ENCODE results near the gene ITPR1.

DNA sequence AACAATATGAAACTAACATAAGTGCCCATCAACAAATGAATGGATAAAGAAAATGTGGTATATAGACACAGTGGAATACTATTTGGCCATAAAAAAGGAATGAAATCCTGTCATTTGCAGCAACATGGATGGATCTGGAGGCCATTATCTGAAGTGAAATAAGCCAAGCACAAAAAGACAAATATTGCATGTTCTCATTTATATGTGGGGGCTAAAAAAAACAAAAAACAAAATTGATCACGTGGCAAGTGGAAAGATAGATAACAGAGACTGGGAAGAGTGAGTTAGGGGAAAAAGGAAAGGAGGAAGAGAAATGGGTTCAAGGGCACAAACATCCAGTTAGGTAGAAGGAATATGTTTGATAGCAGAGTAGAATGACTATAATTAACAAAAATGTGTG is 330.2 kb downstream of the ITPR1 start:
- no peak for TF ChIP-seq RAD21 (conservative IDR thresholded peaks at IDR 0.05)
- TF ChIP-seq, protein P1, sequence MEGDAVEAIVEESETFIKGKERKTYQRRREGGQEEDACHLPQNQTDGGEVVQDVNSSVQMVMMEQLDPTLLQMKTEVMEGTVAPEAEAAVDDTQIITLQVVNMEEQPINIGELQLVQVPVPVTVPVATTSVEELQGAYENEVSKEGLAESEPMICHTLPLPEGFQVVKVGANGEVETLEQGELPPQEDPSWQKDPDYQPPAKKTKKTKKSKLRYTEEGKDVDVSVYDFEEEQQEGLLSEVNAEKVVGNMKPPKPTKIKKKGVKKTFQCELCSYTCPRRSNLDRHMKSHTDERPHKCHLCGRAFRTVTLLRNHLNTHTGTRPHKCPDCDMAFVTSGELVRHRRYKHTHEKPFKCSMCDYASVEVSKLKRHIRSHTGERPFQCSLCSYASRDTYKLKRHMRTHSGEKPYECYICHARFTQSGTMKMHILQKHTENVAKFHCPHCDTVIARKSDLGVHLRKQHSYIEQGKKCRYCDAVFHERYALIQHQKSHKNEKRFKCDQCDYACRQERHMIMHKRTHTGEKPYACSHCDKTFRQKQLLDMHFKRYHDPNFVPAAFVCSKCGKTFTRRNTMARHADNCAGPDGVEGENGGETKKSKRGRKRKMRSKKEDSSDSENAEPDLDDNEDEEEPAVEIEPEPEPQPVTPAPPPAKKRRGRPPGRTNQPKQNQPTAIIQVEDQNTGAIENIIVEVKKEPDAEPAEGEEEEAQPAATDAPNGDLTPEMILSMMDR (IDR thresholded peaks at IDR 0.05; ENCODE audit: poor library complexity, severe bottlenecking): no peak
- TF ChIP-seq EZH2 (IDR thresholded peaks at IDR 0.05; ENCODE audit: borderline replicate concordance, insufficient read depth, low read length, poor library complexity, severe bottlenecking): no peak
- TF ChIP-seq POLR2AphosphoS5 (IDR thresholded peaks at IDR 0.05): no peak
- no peak for TF ChIP-seq TAF1 (IDR thresholded peaks at IDR 0.05; ENCODE audit: low read depth)
- TF ChIP-seq, protein P2, sequence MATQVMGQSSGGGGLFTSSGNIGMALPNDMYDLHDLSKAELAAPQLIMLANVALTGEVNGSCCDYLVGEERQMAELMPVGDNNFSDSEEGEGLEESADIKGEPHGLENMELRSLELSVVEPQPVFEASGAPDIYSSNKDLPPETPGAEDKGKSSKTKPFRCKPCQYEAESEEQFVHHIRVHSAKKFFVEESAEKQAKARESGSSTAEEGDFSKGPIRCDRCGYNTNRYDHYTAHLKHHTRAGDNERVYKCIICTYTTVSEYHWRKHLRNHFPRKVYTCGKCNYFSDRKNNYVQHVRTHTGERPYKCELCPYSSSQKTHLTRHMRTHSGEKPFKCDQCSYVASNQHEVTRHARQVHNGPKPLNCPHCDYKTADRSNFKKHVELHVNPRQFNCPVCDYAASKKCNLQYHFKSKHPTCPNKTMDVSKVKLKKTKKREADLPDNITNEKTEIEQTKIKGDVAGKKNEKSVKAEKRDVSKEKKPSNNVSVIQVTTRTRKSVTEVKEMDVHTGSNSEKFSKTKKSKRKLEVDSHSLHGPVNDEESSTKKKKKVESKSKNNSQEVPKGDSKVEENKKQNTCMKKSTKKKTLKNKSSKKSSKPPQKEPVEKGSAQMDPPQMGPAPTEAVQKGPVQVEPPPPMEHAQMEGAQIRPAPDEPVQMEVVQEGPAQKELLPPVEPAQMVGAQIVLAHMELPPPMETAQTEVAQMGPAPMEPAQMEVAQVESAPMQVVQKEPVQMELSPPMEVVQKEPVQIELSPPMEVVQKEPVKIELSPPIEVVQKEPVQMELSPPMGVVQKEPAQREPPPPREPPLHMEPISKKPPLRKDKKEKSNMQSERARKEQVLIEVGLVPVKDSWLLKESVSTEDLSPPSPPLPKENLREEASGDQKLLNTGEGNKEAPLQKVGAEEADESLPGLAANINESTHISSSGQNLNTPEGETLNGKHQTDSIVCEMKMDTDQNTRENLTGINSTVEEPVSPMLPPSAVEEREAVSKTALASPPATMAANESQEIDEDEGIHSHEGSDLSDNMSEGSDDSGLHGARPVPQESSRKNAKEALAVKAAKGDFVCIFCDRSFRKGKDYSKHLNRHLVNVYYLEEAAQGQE (IDR thresholded peaks at IDR 0.05; ENCODE audit: borderline replicate concordance): no peak
- TF ChIP-seq MXI1 (conservative IDR thresholded peaks at IDR 0.05; ENCODE audit: poor library complexity, severe bottlenecking): no peak
- no peak for TF ChIP-seq EP300 (conservative IDR thresholded peaks at IDR 0.05; ENCODE audit: poor library complexity, severe bottlenecking)

Measured in neural cell (in vitro differentiated cells).